DMS153 treated with DMSO at 0.1 percent for 48 hours (cell line): ENCODE measurements around the gene FAM180A.
"Not testable (repeated sequence)": the region's sequence is repeated elsewhere in the genome, so short reads cannot be mapped to it uniquely, and the experiment has no call there.

Experiments
- DNase-seq: peaks from one replicate; lab custom pipeline; 2025; ENCODE audit not compliant: unreplicated experiment; lab: John Stamatoyannopoulos, UW

Gene FAM180A

DNA sequence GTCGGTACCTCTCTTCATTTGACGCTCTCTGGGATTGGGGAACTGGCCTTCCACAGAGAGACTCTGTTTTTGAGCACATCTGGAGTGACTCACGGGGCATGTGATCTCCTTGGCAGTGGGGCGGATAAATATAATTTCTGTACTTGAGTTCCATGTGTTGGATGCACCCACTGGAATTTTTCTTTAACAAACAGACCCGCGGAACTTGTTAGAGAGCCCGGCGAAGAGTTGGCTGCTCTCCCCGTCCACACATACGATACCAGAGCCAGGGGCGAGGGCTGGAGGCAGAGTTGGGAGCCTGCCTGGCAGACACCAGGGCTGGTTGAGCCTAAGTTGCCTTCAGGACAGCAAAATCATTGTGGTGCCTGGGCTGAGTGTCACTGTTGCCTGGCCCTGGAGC lies at the start of gene FAM180A:
Gene FAM180A, minus strand, starts transcription at position 44 of the 400 bp plus-strand sequence. CDS start 233 bp downstream, outside the sequence.
- no peak for DNase-seq

DNA sequence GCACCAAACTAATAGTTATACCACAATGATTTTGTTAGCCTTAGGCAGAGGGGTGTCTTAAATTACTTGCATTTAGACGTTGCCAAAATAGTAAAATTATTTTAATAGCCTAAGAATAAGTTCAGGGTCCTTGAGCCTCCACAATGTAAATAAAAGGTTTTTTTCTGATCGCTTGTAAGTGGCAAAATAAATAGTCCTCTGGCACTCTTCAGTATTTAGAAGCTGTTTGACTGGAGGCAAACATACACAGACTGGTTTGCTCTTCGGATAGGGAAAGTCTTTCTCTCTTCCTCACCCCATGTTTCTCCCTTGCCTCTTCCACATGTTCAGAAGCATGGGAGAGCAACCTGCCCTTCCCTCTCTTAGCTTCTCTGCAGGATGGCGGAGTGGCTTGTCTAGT lies 49.5 kb upstream of the FAM180A start:
- peak; percentile 5 for DNase-seq

DNA sequence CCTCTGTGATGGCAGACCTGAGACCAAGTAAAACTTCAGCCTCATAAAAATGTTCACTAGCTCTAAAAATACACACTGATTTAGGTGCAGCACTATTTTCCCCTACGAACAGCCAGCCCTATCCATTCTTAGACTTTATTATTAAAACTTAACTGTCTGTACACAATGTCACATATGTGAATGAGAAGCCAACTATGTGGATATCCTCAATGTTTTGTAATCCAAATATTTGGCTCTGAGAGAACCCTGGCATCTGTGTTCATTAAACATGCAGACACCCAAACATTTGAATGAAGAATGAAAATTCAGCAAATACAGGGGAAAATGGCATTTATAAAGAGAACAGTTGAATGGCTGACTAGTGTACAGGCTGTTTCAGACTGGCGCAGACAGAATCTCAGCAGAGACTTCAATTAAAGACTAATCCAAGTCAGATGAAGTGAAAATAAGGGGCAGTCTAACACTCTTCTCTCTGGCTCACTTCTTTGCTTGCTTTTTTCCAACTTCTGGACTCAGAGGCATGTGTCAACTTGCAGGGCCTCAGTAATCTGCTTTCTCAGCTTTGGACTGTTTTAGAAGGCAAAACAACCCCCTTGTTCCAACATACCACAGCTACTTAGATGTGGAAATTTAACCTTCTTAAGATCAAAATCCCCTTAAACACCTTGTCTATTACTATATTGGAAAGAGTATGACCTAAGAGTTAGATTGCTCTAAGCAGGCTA lies 47.4 kb upstream of the FAM180A start:
- no peak for DNase-seq

DNA sequence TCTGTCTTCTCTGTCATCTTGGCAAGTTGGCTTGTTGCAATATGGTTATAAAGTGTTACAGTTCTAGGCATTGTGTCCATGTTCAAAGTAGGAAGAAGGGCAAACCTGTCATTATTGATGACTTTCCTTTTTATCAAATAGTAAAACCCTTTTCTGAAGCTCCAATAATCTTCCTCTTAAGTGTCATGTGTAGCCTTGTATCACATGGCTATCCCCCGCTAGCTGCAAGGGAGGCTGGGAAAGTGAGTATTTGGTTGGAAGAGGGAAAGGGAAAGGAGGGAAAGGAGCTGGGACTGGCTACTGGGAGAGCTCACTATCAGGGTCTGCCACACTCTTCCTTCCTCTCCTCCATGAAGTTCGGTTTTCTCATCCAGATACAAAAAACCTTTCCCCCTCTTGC lies 45.2 kb upstream of the FAM180A start:
- DNase-seq, result no peak

DNA sequence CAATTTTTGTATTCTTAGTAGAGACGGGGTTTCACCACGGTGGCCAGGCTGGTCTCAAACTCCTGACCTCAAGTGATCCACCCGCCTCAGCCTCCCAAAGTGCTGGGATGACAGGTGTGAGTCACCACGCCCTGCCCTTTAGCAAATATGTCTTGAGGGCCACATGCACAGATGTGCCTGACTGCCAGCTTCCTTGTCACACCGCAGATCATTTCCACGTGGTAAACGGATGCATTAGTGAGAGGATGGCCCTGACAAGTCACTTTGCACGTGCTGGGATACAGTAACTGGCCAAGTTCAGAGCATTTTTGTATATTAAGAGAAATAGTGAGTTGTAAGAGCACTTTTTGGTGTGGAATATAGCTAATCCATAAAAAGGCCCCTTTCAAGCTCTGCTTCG lies 44.3 kb upstream of the FAM180A start:
- no peak for DNase-seq

DNA sequence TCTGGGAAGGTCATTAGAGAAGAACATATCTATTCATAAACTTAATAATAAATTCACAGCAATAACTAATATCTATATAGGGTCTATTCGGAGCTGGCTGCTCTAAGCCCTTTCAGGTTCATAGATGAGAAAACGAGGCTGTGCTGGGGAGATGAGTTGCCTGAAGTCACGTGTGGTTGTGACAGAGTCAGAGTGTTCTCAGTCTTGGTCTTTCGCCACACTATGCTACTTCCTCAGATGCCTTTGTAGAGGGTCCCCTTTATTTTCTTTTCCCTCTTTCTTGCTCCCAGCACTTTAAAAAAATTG lies 43.7 kb upstream of the FAM180A start:
- no peak for DNase-seq

DNA sequence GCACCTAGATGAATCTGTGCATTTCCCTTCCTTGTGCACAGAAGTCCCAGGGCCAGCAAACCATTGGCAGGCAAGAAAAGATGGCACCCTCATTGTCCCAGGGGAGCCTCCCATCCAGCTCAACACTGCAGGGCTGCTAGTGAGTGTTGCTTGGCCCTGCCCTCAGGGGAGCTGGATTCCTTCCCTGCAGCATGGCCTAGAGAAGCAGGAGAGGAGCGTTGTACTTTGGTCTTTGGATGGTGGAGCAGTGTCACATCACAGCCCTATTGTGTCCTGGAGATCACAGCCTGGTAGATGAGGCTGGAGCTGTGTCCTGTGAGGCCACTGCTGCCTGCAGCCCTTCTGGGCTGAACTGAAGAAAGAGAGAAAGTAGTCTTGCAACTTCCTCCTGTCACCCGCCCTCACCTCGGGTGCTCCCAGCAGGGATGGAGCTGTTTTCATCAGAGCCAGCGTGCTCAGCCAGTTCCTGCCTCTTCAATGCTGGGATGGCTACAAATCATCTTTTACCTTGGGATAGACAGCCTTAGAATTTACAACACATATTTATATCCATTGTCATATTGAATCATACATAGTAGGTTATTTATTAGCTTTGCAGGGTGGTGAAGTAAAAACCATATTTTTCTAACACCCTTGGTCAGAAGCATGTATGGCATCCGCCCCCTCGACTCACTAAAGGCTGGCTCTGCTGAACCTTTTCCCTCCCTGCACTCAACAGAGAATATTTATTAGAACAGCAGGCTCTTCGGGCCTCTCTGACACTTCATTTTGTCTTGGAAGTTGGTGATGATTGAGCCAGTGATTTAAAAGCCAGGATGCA lies 43.1 kb upstream of the FAM180A start:
- no peak for DNase-seq

DNA sequence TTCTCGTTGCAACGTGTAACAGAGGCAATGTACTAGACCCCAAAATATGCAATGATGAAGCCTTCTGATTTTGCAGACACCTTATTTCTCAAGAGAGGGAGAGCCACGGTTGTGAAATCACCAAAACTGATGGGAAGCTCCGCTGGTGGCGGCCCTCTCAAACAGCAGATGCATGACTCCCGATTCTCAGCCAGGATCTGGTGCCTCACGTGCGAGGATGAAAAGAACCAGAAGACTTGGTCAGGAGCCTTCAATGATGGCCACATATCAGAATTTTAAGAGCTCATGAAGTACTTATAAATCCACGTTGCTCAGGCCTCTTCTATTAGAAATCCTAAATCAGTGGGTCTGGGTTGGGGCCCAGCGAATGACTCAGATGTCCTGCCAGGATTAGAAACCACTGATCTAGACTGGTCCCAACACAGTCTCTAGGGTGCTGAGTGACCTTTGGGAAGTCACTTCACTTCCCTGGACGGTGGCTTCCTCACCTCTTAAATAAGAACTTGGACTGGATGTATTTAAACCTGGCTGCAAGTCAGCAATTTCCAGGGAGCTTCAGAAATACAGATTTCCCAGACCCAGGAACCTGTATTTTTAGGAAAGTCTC lies 41.9 kb upstream of the FAM180A start:
- DNase-seq, result no peak

DNA sequence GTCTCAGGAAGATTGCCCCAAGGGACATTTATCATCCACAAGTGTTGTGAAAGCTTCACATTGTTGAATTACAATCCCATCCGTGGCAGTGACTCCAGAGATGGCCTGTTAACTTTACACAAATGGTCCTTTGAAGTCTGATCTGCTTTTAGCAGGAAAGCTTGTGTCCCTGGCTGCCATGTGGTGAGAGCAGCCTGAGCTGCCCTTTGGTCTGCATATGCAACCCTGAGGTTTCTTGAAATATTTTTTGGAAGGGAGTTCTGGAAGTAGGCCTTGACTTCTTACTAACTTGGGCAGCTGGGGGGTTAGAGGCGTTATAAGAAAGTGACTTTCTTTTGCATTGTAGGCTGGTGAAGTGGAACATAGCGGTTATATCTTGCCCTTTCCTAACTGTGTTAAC lies 41.3 kb upstream of the FAM180A start:
- DNase-seq, result no peak

DNA sequence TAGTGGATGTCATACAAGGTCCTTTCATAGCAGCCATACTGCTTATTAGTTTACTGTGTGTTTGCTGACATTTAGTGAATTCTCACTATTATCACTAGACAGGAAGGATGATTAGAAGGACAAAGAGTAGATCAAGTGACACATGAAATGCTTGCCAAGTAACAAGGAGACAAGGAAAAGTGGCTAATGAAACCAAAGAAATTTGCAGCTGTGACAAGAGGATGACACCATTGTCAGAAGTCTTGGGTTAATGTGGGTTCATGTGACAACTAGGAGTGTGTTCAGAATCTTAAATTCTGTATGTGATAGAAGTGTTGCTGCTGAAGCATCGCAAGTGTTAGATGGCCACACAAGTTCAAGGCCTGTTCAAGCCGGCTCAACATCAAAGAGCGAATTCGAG lies 40.8 kb upstream of the FAM180A start:
- DNase-seq, result no peak

DNA sequence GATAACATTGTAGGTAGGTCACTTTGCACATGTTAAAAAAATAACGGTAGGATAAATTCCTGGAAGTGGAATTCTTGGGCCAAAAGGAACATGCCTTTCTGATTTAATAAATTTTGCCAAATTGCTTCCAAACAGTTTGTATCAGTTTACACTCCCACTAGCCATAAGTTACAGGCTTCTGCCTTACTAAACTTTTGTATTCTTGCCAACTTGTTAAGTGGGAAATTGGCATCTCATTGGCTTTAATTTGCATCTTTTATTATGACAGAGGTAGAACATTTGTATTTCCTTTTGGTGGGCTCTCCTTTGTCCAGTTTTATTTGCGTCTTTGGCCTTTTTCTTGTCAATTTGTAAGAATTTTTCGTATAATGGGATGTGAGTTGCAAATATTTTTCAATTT lies 38.3 kb upstream of the FAM180A start:
- no peak for DNase-seq

DNA sequence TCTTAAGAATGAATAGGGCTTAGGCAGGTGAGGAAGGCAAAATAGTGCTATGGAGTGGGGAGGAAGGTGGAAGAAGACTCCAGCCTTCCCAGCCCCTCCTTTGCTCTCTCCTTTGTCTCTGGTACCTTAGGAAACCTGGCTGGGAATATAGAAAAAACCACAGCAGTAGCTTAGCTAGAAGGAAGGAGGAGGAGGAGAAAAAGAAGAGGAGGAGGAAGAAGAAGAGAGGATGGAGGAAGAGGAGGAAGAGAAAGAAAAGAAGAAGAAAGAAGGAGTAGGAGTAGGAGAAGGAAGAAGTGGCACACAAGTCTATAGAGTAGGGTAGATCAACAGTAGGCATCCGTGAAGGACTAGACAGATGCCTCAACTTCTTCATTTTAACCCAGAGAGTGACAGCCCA lies 36.5 kb upstream of the FAM180A start:
- DNase-seq, result no peak

DNA sequence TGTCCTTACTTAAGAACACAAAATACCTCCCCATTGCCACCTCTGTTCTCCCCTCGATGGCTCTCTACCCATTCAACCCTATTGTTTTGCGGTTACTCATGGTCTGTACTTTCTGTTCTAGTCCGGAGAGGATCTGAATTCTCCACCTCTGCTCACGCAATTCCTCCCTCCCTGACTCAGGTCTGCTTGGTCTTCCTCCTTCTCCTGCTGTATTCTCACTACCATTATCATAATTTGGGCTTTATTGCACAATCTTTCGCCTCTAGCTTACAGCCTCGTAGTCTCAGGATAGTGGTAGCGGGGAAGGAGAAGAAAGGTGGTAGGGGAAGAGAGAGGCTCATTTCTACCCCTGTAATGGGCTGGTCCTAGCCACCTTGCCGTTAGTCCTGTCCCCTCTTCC lies 35.4 kb upstream of the FAM180A start:
- no peak for DNase-seq

DNA sequence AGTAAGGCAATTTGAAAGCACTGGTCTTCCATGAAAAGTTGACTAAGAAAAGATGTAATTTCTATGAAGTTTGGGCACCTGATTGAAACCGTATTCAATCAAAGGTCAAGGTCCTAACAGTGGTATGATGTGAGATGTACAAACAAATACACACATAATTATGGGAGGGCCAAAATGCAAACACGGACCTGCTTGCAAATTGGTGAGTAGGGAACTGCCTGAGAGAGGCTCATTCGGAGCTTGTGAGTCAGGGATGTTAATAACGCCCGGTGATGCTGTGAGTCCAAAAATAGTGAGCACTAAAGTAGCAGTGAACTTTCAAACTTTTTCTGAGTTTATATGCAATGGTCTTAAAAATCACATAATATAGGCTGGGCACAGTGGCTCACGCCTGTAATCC lies 34.2 kb upstream of the FAM180A start:
- DNase-seq, result no peak

DNA sequence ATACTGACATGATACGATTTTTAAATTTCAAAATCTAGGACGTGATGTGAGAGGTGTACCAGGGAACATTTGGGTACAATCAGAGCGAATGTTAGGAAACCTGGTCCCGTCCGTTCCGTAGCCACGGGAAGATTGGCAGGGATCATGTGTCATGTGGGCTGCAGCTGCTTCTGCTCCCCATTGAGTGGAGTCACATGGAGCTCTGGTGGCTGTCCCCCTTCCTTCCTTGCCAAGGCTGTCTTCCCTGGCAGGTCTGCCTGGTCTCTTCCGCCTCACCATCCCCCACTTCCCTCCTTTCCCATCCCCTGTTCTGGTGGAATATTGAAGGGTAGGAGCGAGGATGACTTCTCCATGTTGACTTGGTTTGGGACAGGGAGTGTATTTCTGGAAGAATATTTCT lies 33.8 kb upstream of the FAM180A start:
- no peak for DNase-seq

DNA sequence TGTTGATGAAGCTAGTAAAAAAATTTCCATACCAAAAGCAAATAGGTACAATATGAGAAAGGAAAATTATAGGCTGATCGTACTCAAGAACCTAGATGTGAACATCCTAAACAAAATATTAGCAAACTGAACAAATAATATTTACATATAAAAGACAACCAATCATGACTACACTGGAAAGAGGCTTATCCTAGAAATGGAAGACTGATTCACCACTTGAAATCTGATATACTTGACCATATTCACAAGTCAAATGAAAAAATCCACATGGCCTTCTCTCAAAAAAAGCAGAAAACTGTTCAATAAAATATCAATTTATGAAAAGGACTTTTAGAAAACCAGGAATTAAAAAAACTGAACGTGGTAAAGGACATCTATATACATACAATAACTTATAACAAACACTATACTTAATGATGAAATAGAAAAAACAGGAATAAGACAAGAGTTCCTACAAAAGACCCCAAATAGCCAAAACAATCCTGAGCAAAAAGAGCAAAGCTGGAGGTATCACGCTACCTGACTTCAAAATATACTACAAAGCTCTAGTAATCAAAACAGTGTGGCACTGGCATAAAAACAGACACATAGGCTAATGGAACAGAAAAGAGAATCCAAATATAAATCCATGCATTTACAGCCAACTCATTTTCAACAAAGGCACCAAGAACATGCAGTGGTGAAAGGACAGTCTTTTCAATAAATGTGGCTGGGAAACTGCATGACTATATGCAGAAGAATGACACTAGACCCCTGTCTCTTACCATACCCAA lies 29.2 kb upstream of the FAM180A start:
- no peak for DNase-seq

DNA sequence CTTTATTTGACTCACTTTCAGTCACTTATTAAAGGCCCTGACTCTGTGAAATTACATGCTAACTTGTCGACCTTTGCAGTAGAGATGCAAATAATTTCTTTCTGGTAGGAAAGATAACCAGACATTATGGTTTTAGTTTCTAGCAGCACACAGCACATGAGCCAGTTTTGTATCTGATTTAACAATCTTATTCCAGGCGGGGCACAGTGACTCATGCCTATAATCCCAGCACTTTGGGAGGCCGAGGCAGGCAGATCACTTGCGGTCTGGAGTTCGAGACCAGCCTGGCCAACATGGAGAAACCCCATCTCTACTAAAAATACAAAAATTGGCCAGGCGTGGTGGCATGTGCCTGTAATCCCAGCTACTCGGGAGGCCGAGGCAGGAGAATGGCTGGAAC lies 27.3 kb upstream of the FAM180A start:
- not testable (repeated sequence) for DNase-seq

DNA sequence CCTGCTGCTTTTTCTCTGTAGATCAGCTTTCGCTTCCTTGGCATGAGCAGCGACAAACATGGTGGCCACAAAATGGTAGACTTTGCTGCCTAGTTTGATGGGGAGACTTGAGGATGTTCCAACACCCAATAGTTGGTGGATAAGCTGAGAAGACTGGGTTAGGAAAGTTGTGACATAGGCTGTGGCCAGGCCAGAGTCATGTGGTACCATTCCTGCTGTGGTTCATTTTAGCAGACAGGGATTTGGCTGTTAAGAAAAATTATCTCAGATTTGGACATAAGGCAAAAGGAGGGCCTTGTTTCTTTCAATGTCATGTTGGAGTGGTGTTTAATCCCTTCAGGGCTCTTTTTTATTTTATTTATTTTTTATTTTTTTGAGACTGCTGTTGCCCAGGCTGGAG lies 26.6 kb upstream of the FAM180A start:
- DNase-seq, result no peak

DNA sequence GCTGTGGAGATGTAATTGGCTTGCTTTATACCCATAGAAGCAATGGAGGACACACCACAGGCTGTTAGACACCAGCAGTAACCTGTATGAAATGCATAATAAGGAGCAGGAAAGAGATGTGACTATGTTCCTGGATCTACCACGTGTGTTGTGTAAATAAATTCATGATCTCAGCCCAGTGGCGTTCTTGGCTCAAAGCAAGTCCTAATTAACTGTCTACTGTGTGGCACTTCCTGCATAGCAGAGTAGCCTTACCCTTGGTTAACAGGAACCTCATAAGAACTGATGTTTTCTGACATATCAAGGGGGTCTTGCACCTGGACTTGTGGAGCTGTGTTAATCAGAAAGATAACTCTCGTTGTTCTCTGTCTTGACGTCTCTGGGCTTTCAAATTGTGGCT lies 25.7 kb upstream of the FAM180A start:
- peak; percentile 85 for DNase-seq

DNA sequence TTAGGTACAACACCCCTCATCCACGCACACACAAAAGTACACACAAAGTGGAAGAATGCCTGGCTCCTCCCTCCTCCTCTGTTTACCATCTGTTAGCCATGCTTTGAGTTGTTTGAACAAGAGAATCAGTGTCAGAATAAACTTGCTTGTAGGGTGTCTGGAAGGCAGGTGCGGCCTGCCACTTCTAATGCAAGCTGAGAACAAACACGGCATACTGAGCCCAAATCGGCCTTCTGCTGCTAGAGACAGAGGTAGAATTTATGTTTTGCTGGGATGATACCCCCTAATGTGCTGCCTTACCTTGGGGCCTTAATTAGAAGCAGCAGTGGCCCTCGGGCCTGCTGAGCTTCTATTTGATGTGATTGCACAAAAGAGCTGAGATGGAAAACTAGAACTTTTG lies 24.9 kb upstream of the FAM180A start:
- peak; percentile 48 for DNase-seq

DNA sequence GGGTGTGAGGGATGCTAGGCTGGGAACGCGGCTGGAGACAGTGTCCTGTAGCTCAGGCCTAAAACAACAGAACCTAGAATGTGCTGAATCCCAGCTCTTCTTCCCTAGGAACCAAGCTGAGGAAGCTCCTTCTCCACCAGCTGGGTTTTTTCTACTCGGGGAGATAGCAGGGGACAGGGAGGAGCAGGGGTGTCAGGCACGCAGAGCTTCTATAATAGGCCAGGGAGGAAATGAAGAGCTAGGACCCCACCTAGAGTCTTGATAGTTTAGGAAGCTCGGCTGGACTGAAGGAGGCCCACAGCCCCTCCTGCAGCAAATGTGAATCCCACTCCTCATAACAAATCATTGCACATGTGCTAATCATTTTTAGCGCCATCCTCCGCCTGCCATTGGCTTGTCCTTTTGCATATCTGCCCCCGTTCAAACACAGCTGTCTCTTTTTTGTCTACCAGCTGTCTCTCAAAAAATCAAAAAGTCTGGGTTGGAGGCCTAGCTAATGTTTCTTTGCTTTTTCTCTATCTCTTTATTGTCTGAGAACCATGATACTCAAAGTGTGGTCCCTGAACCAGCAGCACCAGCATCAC lies 24.1 kb upstream of the FAM180A start:
- DNase-seq, result no peak
